Adrenal gland (tissue), 5 donors: ENCODE measurements around the gene TXNDC11.

ENCODE experiments used
- POLR2A ChIP-seq, 2 donors: fragments of 450-650 bp; IDR thresholded peaks; one replicate each; pipeline ENCODE4 v1.6.1; 2017; ENCODE audit warnings: antibody characterized with exemption in 2 of 2, mild to moderate bottlenecking in 2 of 2, moderate library complexity in 1 of 2
- TF ChIP-seq, protein P1 (sequence below), 6 experiments: fragments of 450-650 bp in 4 of 6; fragments of 200-600 bp in 2 of 6; sonication (generic) in 1 of 6; IDR thresholded peaks; 1 replicate in 5 of 6; 2 replicates in 1 of 6; pipeline versions ENCODE4 v1.5.1 to v1.8.0; 2016 to 2021; ENCODE audit warnings: antibody characterized with exemption in 6 of 6, mild to moderate bottlenecking in 2 of 6, moderate library complexity in 1 of 6
- donor health status: DM: no; HTN: no; CAD: no.

DNA sequence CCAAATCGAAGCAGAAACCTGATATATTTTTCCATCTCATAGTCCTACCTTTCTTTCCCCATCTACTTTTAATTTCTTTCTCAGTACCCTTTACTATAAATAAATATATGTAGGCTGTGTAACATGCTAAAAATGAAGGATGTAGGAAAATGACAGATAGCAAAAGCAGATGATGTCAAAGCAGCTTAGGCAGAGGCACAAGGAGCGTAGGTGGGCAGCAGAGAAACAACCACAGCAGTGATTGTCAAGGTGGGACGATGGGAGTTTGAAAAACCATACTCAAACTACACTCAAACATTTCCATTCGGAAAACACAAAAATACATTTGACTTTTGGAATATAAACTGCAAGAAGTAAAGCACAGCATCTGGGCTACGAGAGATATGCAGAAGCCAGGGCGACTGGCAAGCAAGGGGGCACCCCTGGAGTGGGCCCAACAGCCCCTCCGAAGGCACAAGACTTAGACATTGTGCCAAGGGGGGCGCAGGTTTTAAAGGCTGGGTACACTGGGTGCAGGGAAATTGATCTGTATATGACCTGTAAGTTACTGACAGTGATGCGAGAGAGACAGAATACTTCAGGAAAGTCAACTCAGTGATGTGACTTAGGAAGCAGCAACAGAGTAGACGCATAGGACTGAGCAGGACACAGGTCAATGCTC, 43.3 kb downstream of the TXNDC11 start:
- TF ChIP-seq, protein P1, sequence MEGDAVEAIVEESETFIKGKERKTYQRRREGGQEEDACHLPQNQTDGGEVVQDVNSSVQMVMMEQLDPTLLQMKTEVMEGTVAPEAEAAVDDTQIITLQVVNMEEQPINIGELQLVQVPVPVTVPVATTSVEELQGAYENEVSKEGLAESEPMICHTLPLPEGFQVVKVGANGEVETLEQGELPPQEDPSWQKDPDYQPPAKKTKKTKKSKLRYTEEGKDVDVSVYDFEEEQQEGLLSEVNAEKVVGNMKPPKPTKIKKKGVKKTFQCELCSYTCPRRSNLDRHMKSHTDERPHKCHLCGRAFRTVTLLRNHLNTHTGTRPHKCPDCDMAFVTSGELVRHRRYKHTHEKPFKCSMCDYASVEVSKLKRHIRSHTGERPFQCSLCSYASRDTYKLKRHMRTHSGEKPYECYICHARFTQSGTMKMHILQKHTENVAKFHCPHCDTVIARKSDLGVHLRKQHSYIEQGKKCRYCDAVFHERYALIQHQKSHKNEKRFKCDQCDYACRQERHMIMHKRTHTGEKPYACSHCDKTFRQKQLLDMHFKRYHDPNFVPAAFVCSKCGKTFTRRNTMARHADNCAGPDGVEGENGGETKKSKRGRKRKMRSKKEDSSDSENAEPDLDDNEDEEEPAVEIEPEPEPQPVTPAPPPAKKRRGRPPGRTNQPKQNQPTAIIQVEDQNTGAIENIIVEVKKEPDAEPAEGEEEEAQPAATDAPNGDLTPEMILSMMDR (IDR thresholded peaks at IDR 0.05): no peak
- TF ChIP-seq POLR2A (IDR thresholded peaks at IDR 0.05): no peak
